Cardiac muscle cell (in vitro differentiated cells and primary cell): ENCODE results near the gene CTIF. TPM values are rescaled to one million over a fixed set of nuclear protein-coding genes. Genes with fewer than 3 reads are reported as not detected.
A peak's percentile ranks its signal among the peaks of the same experiment; 100 is the strongest.

ENCODE experiments used
- DNase-seq, 2 donors: peaks; one replicate each; pipeline versions ENCODE4 v3.0.0 to v3.0.0-alpha.2; 2010 to 2017; ENCODE audit warnings: low read depth in 1 of 2, low spot score in 1 of 2
- H3K27ac ChIP-seq: fragments of 200-600 bp; sonication (generic); 2 replicates; pipeline ENCODE4 v1.5.1; 2016
- H3K27me3 ChIP-seq: fragments of 200-600 bp; sonication (generic); 2 replicates; pipeline ENCODE4 v1.6.0; 2016; ENCODE audit warnings: control low read depth
- H3K36me3 ChIP-seq: fragments of 200-600 bp; sonication (generic); 2 replicates; pipeline ENCODE4 v1.5.1; 2016; ENCODE audit warnings: control low read depth
- H3K4me1 ChIP-seq: fragments of 200-600 bp; sonication (generic); 2 replicates; pipeline ENCODE4 v1.8.1; 2017; ENCODE audit warnings: low read depth, mild to moderate bottlenecking, mixed run types
- H3K4me3 ChIP-seq: fragments of 200-600 bp; sonication (generic); 2 replicates; pipeline ENCODE4 v1.5.1; 2016; ENCODE audit warnings: mild to moderate bottlenecking
- H3K9me3 ChIP-seq: fragments of 200-600 bp; sonication (generic); 2 replicates; pipeline ENCODE4 v1.5.1; 2017; ENCODE audit warnings: low read depth, mild to moderate bottlenecking, control low read depth
- CTCF ChIP-seq: IDR thresholded peaks from 2 replicates; pipeline ENCODE4 v1.5.1; 2012; ENCODE audit warnings: low read depth, mild to moderate bottlenecking, low read length
- polyA plus RNA-seq: library from polyadenylated mRNA; unstranded; fragments of >200 nt; fragmentation: Nextera tagmentation; extraction: Ambion mirVana; gene quantifications from 2 replicates; pipeline ENCODE4 v1.2.1, GENCODE V29; 2016
- total RNA-seq: library from RNA; depleted of rRNA; stranded (reverse); fragments of >200 nt; gene quantifications from 2 replicates; pipeline ENCODE4 v1.2.3, GENCODE V29; 2016

CTIF gene
- total and polyA plus RNA-seq, 2 experiments from 2014 or later = 16.5 to 22.0 TPM

- Histone ChIP-seq H3K9me3 (no peaks in the 10 kb centered on the region), H3K4me3 (no peak overlapping the region), H3K4me1 (peaks cover 35% of the 10 kb centered on the region), H3K27ac (no peak overlapping the region), H3K36me3 (no peaks in the 10 kb centered on the region), H3K27me3 (no peaks in the 10 kb centered on the region)
- no peak for TF ChIP-seq CTCF
- DNase-seq = peak in 1 of 2 donors; percentile 70
Measured at GRCh38 chr18:48848641-48849143, 309.9 kb downstream of the CTIF start.

DNA sequence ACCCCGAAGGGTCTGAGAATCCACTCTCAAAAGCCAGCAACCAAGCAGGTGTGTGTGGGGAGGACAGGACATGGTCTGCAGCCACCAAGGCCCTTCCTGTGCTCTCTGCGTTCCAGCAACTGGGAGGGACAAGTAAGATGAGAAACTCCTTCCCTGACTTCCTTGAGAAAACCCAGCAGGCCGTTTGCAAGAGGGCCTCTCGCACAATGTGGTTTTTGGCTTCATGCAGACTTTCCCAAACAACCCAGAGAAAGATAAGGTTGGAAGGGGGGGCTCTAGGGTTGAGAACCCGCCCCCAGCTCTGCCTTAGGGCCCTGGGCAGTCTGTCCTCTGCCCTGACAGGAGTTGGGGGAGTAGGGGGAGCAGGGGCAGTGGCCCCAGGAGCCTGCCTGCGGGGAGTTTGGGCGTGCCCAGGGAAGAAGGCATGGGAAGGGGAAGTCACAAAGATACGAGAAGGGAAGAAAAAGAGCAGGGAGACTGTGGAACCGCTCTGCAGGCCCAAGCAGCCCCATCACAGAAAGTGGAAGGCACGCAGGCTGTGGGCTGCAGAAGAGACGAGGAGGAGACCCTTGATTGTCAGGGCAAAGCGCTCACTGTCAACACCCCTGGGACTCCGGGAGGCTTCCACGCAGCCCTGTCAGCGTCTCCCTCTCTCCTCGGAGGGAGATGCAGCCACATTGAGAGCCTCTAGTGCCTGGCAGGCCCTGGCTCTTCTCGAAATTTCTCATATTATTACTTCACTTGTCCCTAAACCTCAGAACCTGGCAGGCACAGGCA is 312.2 kb downstream of the CTIF start:
- Histone ChIP-seq H3K4me1 (peaks cover 37% of the 10 kb centered on the region), H3K27me3 (no peaks in the 10 kb centered on the region), H3K9me3 (no peaks in the 10 kb centered on the region), H3K27ac (peak overlapping the region; percentile 84), H3K4me3 (no peak overlapping the region), H3K36me3 (no peaks in the 10 kb centered on the region)
- DNase-seq = peak; percentile 48 to 88
- TF ChIP-seq CTCF = no peak

- peak in 1 of 2 donors; percentile 46 for DNase-seq
- H3K27ac ChIP-seq = peak overlapping the region; percentile 84
- H3K4me3 ChIP-seq = no peak overlapping the region
- H3K27me3 ChIP-seq = no peaks in the 10 kb centered on the region
- H3K36me3 ChIP-seq = no peaks in the 10 kb centered on the region
- TF ChIP-seq CTCF = no peak
- H3K4me1 ChIP-seq = peaks cover 37% of the 10 kb centered on the region
- H3K9me3 ChIP-seq = no peaks in the 10 kb centered on the region
Measured at GRCh38 chr18:48851599-48851960, 312.7 kb downstream of the CTIF start.

DNA sequence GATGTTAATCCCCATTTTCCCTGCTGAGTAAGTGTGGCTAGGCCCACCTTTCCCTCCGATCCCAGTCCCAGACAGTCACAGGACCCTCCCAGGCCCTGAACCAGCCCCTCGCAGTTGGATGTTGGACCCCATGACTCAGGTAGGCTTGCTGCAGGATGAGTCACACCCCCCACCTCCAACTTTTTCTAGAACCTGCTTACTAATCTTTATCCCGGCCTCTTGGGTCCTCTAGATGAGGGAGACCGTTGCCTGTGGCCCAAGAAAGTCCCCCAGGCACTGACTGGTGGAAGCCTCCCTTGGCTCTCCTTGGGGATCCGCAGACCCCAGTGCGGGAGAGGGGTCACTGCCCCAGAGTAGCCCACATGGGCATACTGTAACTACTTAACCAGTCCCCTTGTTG is 313.5 kb downstream of the CTIF start:
- Histone ChIP-seq H3K27ac (no peak overlapping the region), H3K27me3 (no peaks in the 10 kb centered on the region), H3K4me1 (peaks cover 37% of the 10 kb centered on the region), H3K36me3 (no peaks in the 10 kb centered on the region), H3K9me3 (no peaks in the 10 kb centered on the region), H3K4me3 (no peak overlapping the region)
- DNase-seq = no peak
- no peak for TF ChIP-seq CTCF

- no peak for DNase-seq
- Histone ChIP-seq H3K27me3 (no peaks in the 10 kb centered on the region), H3K36me3 (no peaks in the 10 kb centered on the region), H3K4me1 (peaks cover 37% of the 10 kb centered on the region), H3K9me3 (no peaks in the 10 kb centered on the region), H3K27ac (no peak overlapping the region), H3K4me3 (no peak overlapping the region)
- TF ChIP-seq CTCF = no peak
Measured at GRCh38 chr18:48852794-48853193, 314.0 kb downstream of the CTIF start.
